Activated naive CD8-positive, alpha-beta T cell treated with anti-CD3 and anti-CD28 coated beads, Interleukin-2, amount 50 U/mL, for 16 hours (primary cell): Measurements from ENCODE around the gene SLC25A22.
A peak's percentile ranks its signal among the peaks of the same experiment; 100 is the strongest.

ENCODE experiments used
- DNase-seq: peaks from one replicate; pipeline ENCODE4 v3.0.0-alpha.2; 2020; ENCODE audit warnings: low read depth, low spot score

Gene SLC25A22

GRCh38 chr11:823441-824291 is 25.6 kb upstream of the SLC25A22 start:
- no peak for DNase-seq

- DNase-seq = no peak
Measured at GRCh38 chr11:821512-822371, 23.7 kb upstream of the SLC25A22 start.

GRCh38 chr11:820655-821511 is 22.8 kb upstream of the SLC25A22 start:
- DNase-seq = no peak

- peak; percentile 85 for DNase-seq
Measured at GRCh38 chr11:819943-820649, 22.0 kb upstream of the SLC25A22 start.

GRCh38 chr11:819129-819931 is 21.2 kb upstream of the SLC25A22 start:
- DNase-seq = peak; percentile 82

GRCh38 chr11:818396-819128 is 20.5 kb upstream of the SLC25A22 start, which contains the start of gene PNPLA2:
TSS of gene PNPLA2 (plus strand) at chr11:818914. CDS start at chr11:819719, 805 bp downstream.
- DNase-seq = no peak

- no peak for DNase-seq
Measured at GRCh38 chr11:816433-816779, 18.3 kb upstream of the SLC25A22 start.

GRCh38 chr11:815675-816432 is 17.8 kb upstream of the SLC25A22 start:
- no peak for DNase-seq

GRCh38 chr11:813456-814096 is 15.5 kb upstream of the SLC25A22 start:
- no peak for DNase-seq

GRCh38 chr11:813072-813455 is 15.0 kb upstream of the SLC25A22 start:
- DNase-seq = no peak

- DNase-seq = no peak
Measured at GRCh38 chr11:812390-812789, 14.3 kb upstream of the SLC25A22 start.

GRCh38 chr11:811446-812245 is 13.6 kb upstream of the SLC25A22 start:
- DNase-seq = no peak

- DNase-seq = no peak
Measured at GRCh38 chr11:810040-810567, 12.0 kb upstream of the SLC25A22 start.

- peak; percentile 94 for DNase-seq
Measured at GRCh38 chr11:809287-810039, 11.4 kb upstream of the SLC25A22 start, which contains the start of gene RPLP2. TSS of gene RPLP2 (plus strand) at chr11:809967. CDS start at chr11:810235, 268 bp downstream.

GRCh38 chr11:808427-809286 is 10.6 kb upstream of the SLC25A22 start:
- DNase-seq = no peak
